GM18520 (cell line): ENCODE data around the gene HSD11B1L.
A peak's percentile ranks its signal among the peaks of the same experiment; 100 is the strongest.

Experiments used
- ATAC-seq: cut with Tn5 transposase; IDR thresholded peaks from one replicate; pipeline ENCODE4 v1.9.1; 2021; ENCODE audit not compliant: unreplicated experiment

HSD11B1L gene, protein sequence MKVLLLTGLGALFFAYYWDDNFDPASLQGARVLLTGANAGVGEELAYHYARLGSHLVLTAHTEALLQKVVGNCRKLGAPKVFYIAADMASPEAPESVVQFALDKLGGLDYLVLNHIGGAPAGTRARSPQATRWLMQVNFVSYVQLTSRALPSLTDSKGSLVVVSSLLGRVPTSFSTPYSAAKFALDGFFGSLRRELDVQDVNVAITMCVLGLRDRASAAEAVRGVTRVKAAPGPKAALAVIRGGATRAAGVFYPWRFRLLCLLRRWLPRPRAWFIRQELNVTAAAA

DNA sequence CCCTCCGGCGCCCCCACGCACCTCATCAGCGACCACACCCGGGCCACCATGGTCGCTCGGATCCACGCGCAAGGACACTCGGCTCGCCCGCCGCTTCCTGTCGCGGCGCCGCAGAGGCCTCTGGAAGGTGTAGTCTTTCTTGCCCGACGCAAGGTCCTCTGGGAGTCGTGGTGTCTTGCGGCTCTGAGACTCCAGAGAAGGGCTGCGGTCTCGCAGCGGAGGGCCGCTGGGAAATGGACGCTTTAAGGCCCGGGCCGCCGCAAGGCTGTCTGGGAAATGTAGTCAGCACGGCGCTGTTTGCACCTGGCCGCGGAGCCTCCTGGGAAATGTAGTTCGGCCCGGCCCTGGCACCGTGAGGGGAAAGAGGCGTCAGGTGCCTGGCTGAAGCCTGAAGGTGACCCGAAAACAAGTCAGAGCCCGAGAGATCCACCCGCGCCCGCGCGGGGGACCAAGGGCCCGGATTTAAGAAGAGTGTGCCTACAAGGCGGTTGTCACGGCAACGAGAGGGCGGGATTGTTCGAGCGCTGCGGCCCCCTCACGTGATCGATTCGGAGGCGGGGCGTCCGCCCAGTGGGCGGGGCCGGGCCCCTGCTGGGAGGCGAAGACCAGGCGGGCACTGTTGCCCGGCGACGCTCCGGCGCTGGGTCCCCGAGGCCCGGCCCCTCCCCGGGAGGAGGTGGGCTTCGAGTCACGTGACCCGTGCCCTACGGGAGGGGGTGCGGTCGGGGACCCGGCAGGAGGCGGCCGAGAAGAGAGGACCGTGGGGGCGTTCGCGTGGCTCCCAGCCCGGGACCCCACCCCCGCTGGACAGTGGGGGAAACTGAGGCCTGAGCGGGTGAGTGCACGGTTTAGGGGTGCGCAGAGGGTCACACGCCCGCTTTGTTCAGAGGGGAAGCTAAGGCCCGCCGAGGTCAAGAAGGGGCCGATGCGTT lies at the start of gene HSD11B1L, which contains the start of gene MICOS13:
Gene HSD11B1L (plus strand): TSS at position 591 of the 932 bp plus-strand sequence. CDS start 3,806 bp downstream, outside the sequence.
Gene MICOS13 (minus strand): TSS at position 80 of the 932 bp plus-strand sequence. CDS start 30 bp downstream, at position 50.
- ATAC-seq: peak; percentile 81

DNA sequence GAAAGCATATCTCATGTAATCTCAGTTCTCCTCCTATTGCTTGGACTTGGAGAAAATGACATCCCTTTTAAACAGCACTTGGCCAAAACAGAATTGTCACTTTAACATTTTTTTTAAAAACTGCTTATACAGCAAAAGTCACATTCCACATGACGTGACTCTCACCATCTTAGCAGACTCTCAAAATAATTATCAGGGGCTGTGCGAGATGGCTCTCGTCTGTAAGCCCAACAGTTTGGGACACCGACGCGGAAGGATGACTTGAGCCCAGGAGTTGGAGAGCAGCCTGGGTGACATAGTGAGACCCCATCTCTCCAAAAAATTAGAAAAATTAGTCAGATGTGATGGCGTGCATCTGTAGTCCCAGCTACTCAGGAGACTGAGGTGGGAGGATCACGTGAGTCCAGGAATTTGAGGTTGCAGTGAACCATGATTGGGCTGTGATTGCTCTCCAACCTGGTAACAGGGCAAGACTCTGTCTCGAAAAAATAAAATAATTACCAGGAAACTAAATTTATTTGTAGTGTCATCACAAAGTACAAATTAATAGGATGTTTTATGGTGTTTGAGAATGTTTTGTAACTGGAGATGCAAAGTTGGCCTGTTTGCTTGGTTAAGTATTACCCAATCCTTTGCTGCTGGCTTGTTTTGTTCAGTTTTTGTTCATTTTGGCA lies 49.1 kb upstream of the HSD11B1L start:
- ATAC-seq: no peak

DNA sequence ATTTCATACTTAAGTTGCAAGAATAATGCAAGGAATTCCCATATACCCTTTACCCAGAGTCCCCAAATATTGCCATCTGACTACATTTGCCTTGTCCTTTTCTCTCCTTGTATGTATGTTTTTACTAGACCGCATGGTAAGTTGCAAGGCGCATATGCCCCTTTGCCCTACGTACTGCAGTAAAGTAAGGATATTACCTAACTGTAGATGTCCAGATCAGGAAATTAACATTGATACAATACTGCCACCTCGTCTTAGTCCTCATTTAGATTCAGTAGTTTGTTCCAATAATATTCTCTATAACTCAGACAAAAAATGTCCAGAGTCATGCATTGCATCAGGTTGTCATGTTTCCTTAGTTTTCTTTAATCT lies 48.6 kb upstream of the HSD11B1L start:
- no peak for ATAC-seq

DNA sequence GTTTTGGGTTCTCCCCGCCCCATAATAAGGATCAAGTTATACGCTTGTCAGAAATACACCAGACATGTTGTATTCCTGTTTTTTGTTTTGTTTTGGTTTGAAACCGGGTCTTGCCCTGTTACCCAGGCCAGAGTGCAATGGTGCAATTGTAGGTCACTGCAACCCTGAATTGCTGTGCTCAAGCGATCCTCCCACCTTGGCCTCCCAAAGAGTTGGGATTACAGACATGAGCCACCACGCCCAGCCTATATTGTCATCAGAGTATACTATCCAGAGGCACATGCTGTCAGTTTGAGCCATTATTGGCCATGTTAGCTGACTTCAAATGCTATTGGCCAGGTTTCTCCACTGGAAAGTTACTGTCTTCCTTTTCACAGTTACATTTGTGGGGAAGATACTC lies 48.2 kb upstream of the HSD11B1L start:
- no peak for ATAC-seq

DNA sequence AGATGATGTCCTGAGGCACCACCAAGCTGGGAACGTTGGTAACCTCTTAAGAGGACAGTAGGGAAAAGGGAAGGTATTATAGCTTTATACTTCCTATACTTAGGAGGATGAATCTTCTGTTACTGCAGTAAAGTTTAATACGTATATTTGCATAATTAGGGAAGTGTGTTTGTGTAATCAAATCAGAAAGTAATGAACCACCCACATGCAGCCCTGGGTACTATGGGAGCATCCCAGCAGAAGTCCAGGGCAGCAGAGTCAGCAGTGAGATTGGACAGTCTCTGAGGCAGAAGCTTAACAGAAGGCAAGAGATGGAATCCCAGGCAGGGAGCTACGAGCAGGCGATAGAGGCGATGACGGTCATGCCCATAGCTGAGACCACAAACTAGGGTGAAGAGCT lies 45.4 kb upstream of the HSD11B1L start:
- ATAC-seq: no peak

DNA sequence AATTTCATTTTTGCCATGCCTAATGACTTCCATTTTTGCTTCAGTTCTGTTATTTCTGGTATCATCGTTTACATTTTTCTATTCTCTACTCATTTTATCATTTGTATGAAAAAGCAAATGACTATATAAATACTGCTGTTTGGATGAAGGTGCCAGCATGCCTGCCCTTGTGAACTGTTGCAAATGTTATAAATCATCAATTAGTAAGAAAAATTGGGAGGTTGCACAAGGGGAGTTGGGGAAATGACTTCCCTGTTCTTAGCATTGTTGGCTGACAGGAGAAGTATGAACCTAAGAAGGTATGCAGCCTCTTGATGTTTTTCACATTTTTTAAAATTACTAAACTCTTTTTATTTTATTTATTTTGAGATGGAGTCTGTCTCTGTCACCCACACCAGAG lies 42.9 kb upstream of the HSD11B1L start:
- no peak for ATAC-seq

DNA sequence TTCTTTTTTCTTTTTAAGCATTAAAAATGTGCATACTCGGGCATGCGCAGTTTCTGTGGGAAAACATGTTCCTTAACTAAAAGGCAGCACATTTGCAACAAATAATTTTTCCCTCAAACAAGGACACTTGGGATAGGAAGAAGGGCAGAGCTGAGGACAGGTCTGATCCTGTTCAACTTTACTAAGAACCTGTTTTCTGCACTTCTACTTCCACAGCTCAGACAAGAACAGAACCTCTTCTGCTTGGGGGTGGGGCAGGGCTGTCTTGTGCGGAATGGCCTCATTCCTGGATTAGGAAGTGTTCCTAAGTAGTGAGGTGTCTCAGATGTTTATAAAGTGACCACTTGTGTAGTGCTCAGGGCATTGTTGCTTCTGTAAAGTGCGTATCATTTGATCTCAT lies 39.7 kb upstream of the HSD11B1L start:
- ATAC-seq: no peak

DNA sequence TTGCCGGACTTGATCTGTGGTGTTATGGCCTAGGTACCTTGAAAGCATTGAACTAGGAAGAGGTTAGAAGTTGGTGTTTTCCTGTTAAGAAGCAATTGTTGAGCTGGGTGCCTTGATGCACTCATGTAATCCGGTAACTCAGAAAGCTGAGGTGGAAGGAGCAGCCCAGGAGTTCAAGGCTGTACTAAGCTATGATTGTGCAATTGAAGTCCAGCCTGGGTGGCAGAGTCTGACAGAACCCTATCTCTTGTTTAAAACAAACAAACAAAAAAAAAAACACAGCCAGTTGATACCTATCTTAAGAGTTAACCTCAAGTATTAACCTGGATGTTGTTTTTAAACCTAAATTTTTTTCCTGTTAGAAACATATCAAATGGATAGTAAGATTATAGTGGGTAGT lies 38.6 kb upstream of the HSD11B1L start:
- ATAC-seq: no peak

DNA sequence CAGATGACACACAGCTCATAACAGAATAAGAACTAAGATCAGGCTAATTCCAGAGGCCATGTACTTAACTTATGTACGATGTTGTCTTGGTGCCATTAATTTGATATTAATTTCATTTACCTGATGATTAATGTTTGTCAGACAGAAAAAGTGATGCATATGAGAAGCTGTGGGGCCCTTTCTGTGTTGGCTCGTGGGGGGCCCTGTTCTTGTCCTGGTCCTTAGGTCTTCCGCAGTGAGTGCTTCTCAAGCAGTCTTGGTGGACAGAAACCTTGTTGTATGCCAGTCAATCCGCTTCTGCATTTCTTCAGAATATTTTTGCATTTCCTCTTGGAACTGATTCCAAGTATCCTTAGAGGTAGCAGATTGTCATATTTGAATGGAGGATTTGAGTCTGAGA lies 37.8 kb upstream of the HSD11B1L start:
- ATAC-seq: no peak

DNA sequence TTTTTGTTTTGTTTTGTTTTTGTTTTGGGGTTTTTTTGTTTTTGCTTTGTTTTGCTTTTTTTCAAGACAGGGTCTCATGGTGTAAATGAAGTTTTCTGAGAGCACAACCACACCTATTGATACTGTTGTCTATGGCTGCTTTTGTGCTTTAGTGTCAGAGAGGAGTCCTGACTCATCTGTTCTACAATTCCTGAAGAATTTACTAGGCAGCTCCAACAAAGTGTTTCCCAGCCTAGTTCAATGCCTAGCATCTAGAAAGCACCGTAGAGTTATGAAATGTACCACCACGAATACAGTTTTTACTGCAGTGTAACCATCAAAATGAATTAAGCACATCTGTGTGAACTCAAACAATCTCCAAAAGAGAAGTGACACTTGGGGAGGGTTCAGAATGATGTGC lies 36.8 kb upstream of the HSD11B1L start:
- no peak for ATAC-seq

DNA sequence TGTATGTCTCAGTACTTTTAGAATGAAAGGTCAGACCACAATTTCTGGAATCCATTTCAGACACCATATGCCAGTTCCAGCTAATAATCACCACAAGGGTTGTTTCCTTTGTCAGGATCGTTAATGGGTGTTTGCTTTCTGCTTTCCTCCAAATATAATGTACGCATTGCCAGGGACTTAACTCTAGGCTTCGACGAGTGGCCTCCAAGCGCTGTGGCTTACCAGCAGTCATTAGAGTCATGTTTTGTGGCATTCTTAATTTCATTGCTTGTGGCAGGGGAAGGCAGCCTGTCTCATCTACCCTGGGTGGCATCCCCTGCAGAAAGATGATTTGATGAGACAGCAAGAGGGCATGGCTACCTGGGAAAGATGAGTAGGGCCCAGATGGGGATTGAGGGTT lies 35.4 kb upstream of the HSD11B1L start:
- ATAC-seq: no peak

DNA sequence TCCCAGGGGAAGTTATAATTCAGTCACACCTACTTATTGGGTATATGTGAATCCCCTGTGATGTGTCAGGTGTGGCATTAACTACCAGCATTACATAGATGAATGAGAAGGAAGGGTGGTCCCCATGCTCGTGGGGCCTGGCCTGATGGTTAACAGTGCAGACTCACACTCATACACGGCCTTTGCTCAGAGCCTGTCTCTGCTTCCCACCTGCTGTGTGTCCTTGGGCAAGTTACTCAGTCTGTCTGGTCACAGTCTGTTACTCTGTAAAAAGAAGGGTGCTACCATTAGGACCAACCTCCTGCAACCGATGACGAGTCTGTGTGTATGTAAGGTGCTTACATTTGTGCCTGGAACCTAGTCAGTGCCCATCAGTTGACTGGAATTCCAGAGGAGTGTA lies 34.1 kb upstream of the HSD11B1L start:
- no peak for ATAC-seq

DNA sequence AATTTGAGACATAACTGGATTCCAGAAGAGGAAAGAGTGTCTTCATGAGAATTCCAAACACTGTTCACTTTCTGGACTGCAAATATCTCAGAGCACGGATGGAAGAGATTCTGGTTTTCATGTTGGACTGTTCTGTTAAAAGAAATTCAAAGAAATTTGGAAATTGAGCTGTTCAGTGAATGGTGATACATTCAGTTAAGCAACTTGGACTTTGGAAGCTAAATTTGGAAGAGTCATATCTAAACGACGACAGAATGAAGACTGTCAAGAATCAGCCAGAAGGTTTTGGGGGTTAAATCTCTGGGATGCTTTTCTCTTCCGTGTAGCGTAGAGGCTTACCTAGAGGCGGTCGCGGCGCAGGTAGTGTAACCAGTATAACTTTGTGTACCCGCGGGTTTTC lies 32.4 kb upstream of the HSD11B1L start:
- no peak for ATAC-seq

DNA sequence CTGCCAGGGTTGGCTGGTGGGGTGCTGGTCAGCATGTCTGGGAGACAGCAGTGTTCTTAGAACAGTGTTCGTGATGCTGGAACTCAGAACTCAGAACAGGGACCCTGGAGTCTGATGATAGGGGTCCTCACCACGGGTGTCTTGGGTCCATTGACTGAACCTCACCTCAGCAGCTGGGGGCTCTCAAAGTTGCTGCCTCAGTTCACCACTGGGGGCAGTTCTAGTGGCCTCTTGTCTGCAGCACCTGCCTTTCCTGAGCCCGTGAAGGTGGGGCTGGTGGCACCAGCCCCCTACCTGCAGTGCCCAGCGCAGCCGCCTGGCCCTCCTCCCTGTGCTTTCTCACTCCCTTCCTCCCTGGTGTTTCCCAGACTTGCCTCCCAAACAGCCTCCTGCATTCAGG lies 29.5 kb upstream of the HSD11B1L start:
- ATAC-seq: no peak

DNA sequence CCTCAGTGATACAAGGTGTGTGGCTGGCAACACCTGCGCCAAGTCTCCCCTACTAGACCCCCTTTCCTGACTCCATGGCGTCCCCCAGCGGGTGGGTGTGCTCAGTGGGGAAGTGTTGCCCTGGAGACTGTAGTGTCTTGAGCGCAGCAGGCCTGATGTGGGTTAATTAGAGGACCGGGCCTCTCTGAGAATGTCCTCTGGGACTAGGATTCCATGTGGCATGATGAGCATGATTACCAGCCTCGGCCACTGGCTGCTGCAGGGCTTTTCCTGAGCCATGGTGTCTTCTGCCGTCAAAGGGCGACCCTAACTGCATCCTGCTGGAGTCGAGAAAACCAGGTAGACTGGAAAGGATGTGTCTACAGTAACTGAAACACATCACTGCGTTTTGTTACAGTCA lies 28.6 kb upstream of the HSD11B1L start:
- no peak for ATAC-seq

DNA sequence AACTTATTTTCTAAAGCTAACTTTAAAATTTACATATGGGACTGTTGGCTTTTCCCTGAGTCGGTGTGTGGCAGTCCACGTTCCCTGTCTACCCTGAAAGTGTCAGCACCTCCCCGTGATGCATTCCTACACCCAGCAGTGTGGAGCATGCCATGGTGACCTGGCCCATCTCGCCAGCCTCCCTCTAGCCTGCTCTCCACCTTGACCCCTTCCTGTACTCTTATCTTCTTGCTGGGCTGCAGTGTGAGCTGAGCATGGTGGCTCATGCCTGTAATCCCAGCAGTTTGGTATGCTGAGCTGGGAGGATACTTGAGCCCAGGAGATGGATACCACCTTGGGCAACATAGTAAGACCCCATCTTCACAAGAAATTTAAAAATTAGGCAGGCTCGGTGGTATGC lies 25.9 kb upstream of the HSD11B1L start:
- ATAC-seq: no peak

DNA sequence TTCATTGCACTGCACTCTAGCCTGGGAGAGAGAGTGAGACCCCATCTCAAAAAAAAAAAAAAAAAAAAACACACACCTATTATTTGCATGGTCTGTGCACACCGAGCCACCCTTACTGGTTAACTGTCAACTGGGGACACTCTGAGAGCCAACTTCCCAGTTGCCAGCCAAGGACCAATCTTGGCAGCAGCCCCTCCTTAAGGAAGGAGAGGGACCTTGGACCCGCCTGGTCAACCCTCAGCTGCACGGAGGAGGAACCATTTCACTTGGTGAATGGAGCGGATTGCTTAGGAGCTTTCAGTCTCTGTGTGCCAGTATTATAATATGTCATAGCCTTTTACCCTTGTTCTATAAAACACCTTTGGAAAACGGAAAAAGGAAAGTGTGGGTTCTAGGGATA lies 25.4 kb upstream of the HSD11B1L start:
- ATAC-seq: no peak

DNA sequence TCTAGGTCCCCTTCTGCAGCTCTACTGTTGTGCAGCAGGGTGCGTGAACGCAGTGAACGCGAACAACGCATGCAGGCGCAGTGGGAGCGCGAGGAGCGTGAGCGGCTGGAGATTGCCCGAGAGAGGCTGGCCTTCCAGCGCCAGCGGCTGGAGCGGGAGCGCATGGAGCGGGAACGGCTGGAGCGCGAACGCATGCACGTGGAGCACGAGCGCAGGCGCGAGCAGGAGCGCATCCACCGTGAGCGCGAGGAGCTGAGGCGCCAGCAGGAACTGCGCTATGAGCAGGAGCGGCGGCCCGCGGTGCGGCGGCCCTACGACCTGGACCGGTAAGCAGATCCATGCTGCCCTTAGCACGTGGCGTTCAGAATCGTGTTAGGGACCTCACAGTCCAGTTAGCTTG lies 19.3 kb upstream of the HSD11B1L start:
- ATAC-seq: no peak

DNA sequence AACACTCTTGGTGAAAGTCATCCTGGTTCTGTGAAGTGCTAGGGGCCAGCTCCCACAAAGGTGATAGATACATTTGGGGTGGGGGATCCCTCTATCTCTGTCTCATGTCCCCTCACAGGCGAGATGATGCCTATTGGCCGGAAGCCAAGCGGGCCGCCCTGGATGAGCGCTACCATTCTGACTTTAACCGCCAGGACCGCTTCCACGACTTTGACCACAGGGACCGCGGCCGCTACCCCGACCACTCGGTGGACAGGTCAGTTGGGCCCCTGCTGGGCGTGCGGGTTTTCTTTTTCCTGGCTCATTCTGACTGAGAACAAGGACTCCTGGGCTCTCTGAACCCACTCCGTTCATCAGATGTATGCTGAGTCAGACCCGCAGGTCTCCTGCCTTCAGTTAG lies 16.9 kb upstream of the HSD11B1L start:
- no peak for ATAC-seq

DNA sequence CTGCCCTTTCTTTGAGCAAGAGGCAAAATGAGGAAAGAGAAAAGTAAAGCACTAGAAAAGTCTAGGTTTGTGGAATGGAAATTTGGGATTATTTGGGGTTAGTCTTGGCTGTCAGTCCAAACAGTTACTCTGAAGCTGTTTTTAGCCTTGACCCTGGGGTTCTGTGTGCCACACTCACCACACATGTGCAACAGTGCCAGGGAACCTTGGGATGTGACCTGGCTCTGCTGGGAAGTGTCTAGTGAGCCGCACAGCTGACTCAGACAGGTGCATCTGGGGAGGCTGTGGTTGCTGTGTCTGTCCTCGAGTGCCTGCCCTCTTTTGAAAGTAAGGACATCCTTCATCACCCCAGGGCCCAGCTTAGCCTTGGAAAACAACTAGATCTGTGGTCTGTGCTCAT lies 16.3 kb upstream of the HSD11B1L start:
- no peak for ATAC-seq

DNA sequence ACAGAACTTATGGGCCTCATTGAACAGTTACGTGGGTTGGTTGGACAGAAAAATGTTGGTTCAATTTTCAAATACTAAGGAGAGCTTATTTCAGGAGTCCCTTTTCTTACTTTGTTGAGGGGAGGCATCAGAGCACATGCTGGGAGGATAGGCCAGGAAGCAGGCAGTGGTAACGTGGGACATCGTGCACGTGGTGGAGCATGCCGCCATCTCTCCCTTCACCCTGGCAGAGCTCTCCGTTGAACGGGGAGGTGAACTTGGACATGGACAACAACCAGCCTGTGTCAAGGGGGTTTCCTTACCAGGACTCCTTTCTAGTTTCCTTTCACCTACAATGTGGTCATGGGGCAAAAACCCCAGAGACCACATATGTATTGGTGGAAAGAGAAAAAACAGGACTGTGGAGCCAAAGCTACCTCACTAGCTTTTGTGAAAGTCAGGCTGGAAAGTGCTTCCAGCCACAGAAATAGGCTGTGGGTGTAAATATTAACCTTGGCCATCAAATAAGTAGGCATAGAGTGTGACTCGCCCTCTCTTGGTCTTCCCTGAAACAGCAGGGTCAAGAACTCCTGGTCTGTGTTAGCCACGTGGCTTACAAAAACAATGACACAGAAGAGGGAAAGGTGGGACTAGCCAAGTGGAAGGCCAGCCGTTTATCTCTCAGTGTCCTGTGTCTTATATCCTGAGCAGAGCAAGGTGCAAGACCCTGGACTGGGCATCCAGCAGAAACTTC lies 14.9 kb upstream of the HSD11B1L start:
- ATAC-seq: no peak
